GM12878 (cell line): ENCODE results near the gene FHOD3. TPM values are rescaled to one million over a fixed set of nuclear protein-coding genes. Genes with fewer than 3 reads are reported as not detected.
A peak's percentile ranks its signal among the peaks of the same experiment; 100 is the strongest.

Experiments used
- ATAC-seq: fragments of 200-7000 bp; cut with Tn5 transposase; 3 replicates; pipeline ENCODE4 v1.9.1; 2020; ENCODE audit warnings: mild to moderate bottlenecking, moderate library complexity
- BruUV-seq: library from RNA; stranded (reverse); fragments of 400-500 nt; replicated peaks from 2 replicates; lab custom pipeline; 2021; lab: Mats Ljungman, UMichigan
- CTCF ChIA-PET: fragments of 300-600 bp; sonication (Branson Sonifier 250); formaldehyde crosslinking; extraction: SDS; loops from one replicate; lab custom pipeline; 2021; ENCODE audit warnings: inconsistent platforms; lab: Yijun Ruan, JAX
- POLR2A ChIA-PET: fragments of 350-600 bp; formaldehyde crosslinking; extraction: SDS; loops from one replicate; lab custom pipeline; 2021; ENCODE audit warnings: inconsistent platforms; lab: Charles Lee
- RAD21 ChIA-PET: fragments of 300-600 bp; sonication (Branson Sonifier 250); formaldehyde crosslinking; loops from one replicate; lab custom pipeline; 2023; ENCODE audit warnings: antibody characterized with exemption; ENCODE audit not compliant: unreplicated experiment; lab: Charles Lee
- SMC1A ChIA-PET: fragments of 300-600 bp; sonication (Branson Sonifier 250); formaldehyde crosslinking; loops from one replicate; lab custom pipeline; 2023; ENCODE audit not compliant: unreplicated experiment, uncharacterized antibody; lab: Charles Lee
- DNase-seq: peaks from one replicate; pipeline ENCODE4 v3.0.0-alpha.2; 2011; ENCODE audit warnings: low read depth, low spot score
- FAIRE-seq: peaks from 3 replicates; lab custom pipeline; 2011; peaks lifted over from hg19 to GRCh38; lab: Jason Lieb, UNC
- H2AFZ ChIP-seq: 2 replicates; pipeline ENCODE4 v1.6.0; 2011; ENCODE audit warnings: low read depth, low read length, control low read depth; ENCODE audit not compliant: control insufficient read depth
- H3K27ac ChIP-seq: 2 replicates; pipeline ENCODE4 v1.5.1; 2011; ENCODE audit warnings: control low read depth; ENCODE audit not compliant: control insufficient read depth, insufficient read depth
- H3K27me3 ChIP-seq, 2 experiments: replicated peaks in 1 of 2; 2 replicates each; pipeline versions ENCODE4 v1.6.0 to v1.6.1; 2011; ENCODE audit warnings: low read length in 1 of 2; ENCODE audit not compliant: control insufficient read depth in 2 of 2, insufficient read depth in 2 of 2
- H3K36me3 ChIP-seq, 2 experiments: 2 replicates each; pipeline ENCODE4 v1.5.1; 2011; ENCODE audit warnings: low read length in 1 of 2; ENCODE audit not compliant: control insufficient read depth in 2 of 2, insufficient read depth in 2 of 2
- H3K4me1 ChIP-seq: 2 replicates; pipeline ENCODE4 v1.6.1; 2011; ENCODE audit warnings: mild to moderate bottlenecking, low read length, moderate library complexity, mixed read lengths; ENCODE audit not compliant: control insufficient read depth, insufficient read depth
- H3K4me2 ChIP-seq: 2 replicates; pipeline ENCODE4 v1.6.0; 2011; ENCODE audit warnings: control low read depth; ENCODE audit not compliant: control insufficient read depth, insufficient read depth
- H3K4me3 ChIP-seq: fragments of 200-600 bp; sonication (generic); 2 replicates; pipeline ENCODE4 v1.5.1; 2016
- H3K79me2 ChIP-seq: 2 replicates; pipeline ENCODE4 v1.6.0; 2011; ENCODE audit warnings: low read length; ENCODE audit not compliant: control insufficient read depth, insufficient read depth
- H3K9ac ChIP-seq: 2 replicates; pipeline ENCODE4 v1.8.0; 2011; ENCODE audit warnings: low read length, control low read depth, mixed read lengths; ENCODE audit not compliant: control insufficient read depth, insufficient read depth
- H3K9me3 ChIP-seq: replicated peaks from 3 replicates; pipeline ENCODE4 v1.5.1; 2011; ENCODE audit warnings: mild to moderate bottlenecking, low read length; ENCODE audit not compliant: control insufficient read depth, insufficient read depth
- H4K20me1 ChIP-seq: 2 replicates; pipeline ENCODE4 v1.6.0; 2011; ENCODE audit not compliant: control insufficient read depth, insufficient read depth
- BHLHE40 ChIP-seq, 2 experiments: fragments of 450-650 bp in 1 of 2; IDR thresholded peaks; 2 replicates each; pipeline ENCODE4 v1.6.1; 2011 to 2017; ENCODE audit warnings: low read depth in 2 of 2, borderline replicate concordance in 1 of 2, improper control_type of control experiment in 1 of 2, low read length in 1 of 2, mild to moderate bottlenecking in 1 of 2
- HDAC2 ChIP-seq: fragments of 200-600 bp; sonication (generic); IDR thresholded peaks from 2 replicates; pipeline ENCODE4 v1.6.1; 2017
- LARP7 ChIP-seq: fragments of 450-650 bp; IDR thresholded peaks from 2 replicates; pipeline ENCODE4 v1.6.1; 2017; ENCODE audit warnings: mild to moderate bottlenecking
- MEF2B ChIP-seq: fragments of 450-650 bp; IDR thresholded peaks from 2 replicates; pipeline ENCODE4 v1.6.1; 2018; ENCODE audit warnings: mild to moderate bottlenecking, moderate library complexity; ENCODE audit not compliant: partially characterized antibody, poor library complexity, severe bottlenecking
- MTA2 ChIP-seq: fragments of 450-650 bp; IDR thresholded peaks from 2 replicates; pipeline ENCODE4 v1.6.1; 2016; ENCODE audit warnings: low read depth, mild to moderate bottlenecking, moderate library complexity
- MXI1 ChIP-seq: fragments of 150-350 bp; IDR thresholded peaks from 2 replicates; pipeline ENCODE4 v1.6.1; 2011; ENCODE audit warnings: low read depth, mild to moderate bottlenecking, inconsistent platforms, low read length, improper control_type of control experiment
- NFYB ChIP-seq: IDR thresholded peaks from 2 replicates; pipeline ENCODE4 v1.6.1; 2011; ENCODE audit warnings: low read depth, mild to moderate bottlenecking, low read length, improper control_type of control experiment, moderate library complexity; ENCODE audit not compliant: insufficient read depth
- NRF1 ChIP-seq: conservative IDR thresholded peaks from 2 replicates; pipeline ENCODE4 v1.6.1; 2011; ENCODE audit warnings: mild to moderate bottlenecking, low read depth, low read length, improper control_type of control experiment
- PML ChIP-seq: IDR thresholded peaks from 2 replicates; pipeline ENCODE4 v1.6.1; 2012; ENCODE audit warnings: low read length, inconsistent platforms
- POLR2AphosphoS5 ChIP-seq: IDR thresholded peaks from 2 replicates; pipeline ENCODE4 v1.6.1; 2011; ENCODE audit warnings: mild to moderate bottlenecking, low read length, inconsistent platforms
- POU2F2 ChIP-seq: IDR thresholded peaks from 3 replicates; pipeline ENCODE4 v1.6.1; 2011; ENCODE audit warnings: low read depth, mild to moderate bottlenecking, low read length, borderline replicate concordance
- SPI1 ChIP-seq: IDR thresholded peaks from 2 replicates; pipeline ENCODE4 v1.6.1; 2011; ENCODE audit warnings: low read depth, mild to moderate bottlenecking, low read length, moderate library complexity, borderline replicate concordance; ENCODE audit not compliant: insufficient read depth
- SUPT20H ChIP-seq: IDR thresholded peaks from 2 replicates; pipeline ENCODE4 v1.6.1; 2011; ENCODE audit warnings: low read depth, mild to moderate bottlenecking, low read length, moderate library complexity, borderline replicate concordance; ENCODE audit not compliant: control insufficient read depth
- WRNIP1 ChIP-seq: IDR thresholded peaks from 2 replicates; pipeline ENCODE4 v1.6.1; 2011; ENCODE audit warnings: low read depth, low read length, improper control_type of control experiment, borderline replicate concordance
- ZNF207 ChIP-seq: fragments of 450-650 bp; IDR thresholded peaks from 2 replicates; pipeline ENCODE4 v1.6.1; 2014; ENCODE audit warnings: antibody characterized with exemption, mild to moderate bottlenecking, borderline replicate concordance
- WGBS: methylation state at CpG from one replicate; pipeline ENCODE4 v1.1.6; 2016; ENCODE audit warnings: low lambda C conversion rate; ENCODE audit not compliant: insufficient replicate concordance, insufficient coverage; ENCODE audit errors: missing lambda C conversion rate; 5-methylcytosine and 5-hydroxymethylcytosine counted together
- in situ Hi-C: fragments of 300-500 bp; cut with MboI; formaldehyde crosslinking; loops from 9 replicates; pipeline ENCODE4 v1.14.3; 2018; ENCODE audit warnings: mixed read lengths
- intact Hi-C: fragments of 100-400 bp; cut with micrococcal nuclease; formaldehyde crosslinking; loops from one replicate; pipeline ENCODE4 v1.14.2; 2022; ENCODE audit not compliant: unreplicated experiment
- polyA plus RNA-seq, 11 experiments: library from polyadenylated mRNA; depleted of rRNA in 4 of 11; unstranded in 6 of 11; stranded (reverse) in 5 of 11; fragments of >200 nt; fragmentation: Nextera tagmentation in 4 of 11; fragmentation: Illumina TruSeq in 1 of 11; extraction: Ambion mirVana in 4 of 11; extraction: Trizol in 1 of 11; gene quantifications; 1 replicate in 1 of 11; 2 replicates in 10 of 11; pipeline versions ENCODE4 v1.2.1 to v1.2.3, GENCODE V29; 2011 to 2016; ENCODE audit warnings: inconsistent platforms in 2 of 11, missing spikeins in 2 of 11, low read depth in 1 of 11
- total RNA-seq, 4 experiments: library from RNA; depleted of rRNA in 3 of 4; stranded (reverse); fragments of >200 nt in 3 of 4; fragmentation: Illumina TruSeq in 1 of 4; extraction: Trizol in 1 of 4; gene quantifications; 2 replicates each; pipeline versions ENCODE4 v1.2.1 to v1.2.3, GENCODE V29; 2013 to 2021
- TF ChIP-seq, protein P1 (sequence below): IDR thresholded peaks from 2 replicates; pipeline ENCODE4 v1.6.1; 2011; ENCODE audit warnings: low read depth, mild to moderate bottlenecking, low read length, moderate library complexity, borderline replicate concordance; ENCODE audit errors: extremely low read depth
- TF ChIP-seq, protein P2 (sequence below): IDR thresholded peaks from 2 replicates; pipeline ENCODE4 v1.6.1; 2012; ENCODE audit warnings: low read depth, low read length, improper control_type of control experiment
- TF ChIP-seq, protein P3 (sequence below): fragments of 450-650 bp; IDR thresholded peaks from 2 replicates; pipeline ENCODE4 v1.6.1; 2017; ENCODE audit warnings: mild to moderate bottlenecking, moderate library complexity

FHOD3 gene
- total and polyA plus RNA-seq, 10 of the 15 experiments (the other 5 are each of a cell fraction or from before 2014, with no cell fraction given), result 0.77 to 26.7 (median 10.4) TPM

DNA sequence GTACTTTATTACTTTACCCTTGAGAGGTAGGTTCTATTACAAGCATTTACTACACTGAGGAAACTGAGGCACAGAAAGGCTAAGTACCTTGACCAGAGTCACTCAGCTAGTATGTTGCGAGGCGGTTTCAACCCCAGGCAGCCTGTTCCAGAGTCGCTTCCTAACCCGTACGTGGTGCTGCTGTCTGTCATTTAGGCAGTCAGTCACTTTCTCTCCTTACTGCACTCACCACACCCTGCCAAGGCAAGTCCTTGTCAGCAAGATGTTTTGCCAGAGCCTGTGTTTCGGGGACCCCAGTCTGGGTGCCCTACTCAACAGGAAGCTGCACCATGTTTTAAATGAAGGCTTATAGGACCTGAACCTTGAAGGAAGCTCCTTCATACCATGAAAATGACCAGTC is 356.4 kb downstream of the FHOD3 start (continued):
- TF ChIP-seq, protein P1, sequence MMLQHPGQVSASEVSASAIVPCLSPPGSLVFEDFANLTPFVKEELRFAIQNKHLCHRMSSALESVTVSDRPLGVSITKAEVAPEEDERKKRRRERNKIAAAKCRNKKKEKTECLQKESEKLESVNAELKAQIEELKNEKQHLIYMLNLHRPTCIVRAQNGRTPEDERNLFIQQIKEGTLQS, result no peak
- TF ChIP-seq NRF1 (no peak), PML (no peak), MEF2B (no peak), POU2F2 (no peak), POLR2AphosphoS5 (no peak), NFYB (no peak)
- TF ChIP-seq, protein P2, sequence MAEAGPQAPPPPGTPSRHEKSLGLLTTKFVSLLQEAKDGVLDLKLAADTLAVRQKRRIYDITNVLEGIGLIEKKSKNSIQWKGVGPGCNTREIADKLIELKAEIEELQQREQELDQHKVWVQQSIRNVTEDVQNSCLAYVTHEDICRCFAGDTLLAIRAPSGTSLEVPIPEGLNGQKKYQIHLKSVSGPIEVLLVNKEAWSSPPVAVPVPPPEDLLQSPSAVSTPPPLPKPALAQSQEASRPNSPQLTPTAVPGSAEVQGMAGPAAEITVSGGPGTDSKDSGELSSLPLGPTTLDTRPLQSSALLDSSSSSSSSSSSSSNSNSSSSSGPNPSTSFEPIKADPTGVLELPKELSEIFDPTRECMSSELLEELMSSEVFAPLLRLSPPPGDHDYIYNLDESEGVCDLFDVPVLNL, result no peak
- TF ChIP-seq, all 136 proteins: peak for 0

DNA sequence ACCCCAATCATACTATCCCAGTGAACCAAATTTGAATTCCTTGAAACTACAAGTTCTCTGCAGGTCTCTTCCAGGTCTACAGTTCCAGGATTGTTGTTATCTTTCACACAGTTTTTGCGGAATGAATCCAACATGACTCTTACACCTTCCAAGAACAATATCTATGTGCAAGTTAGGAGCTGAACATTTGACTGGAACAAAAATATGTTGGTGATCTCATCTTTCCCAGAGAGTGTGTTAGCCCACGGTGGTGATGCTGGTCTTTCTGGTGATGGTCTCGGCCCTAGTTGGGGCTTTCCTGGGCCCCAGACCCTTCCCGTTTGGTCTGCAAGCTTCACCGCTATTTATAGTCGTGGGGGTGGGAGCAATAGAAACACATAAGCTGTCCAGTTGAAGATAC is 357.6 kb downstream of the FHOD3 start:
- H3K4me3 ChIP-seq, result no peak overlapping the region
- H3K36me3 ChIP-seq, result no peaks in the 10 kb centered on the region; a peak in 1 of 4 replicates
- intact Hi-C loops (loop anchor here (2.0 kb wide), 1 partner anchor 16 kb away; no protein-coding TSS in a partner anchor), in situ Hi-C loops (no loop called here)
- ATAC-seq (peak; percentile 39), DNase-seq (no peak), FAIRE-seq (no peak)
- H3K79me2 ChIP-seq, result no peaks in the 10 kb centered on the region
- RAD21 ChIA-PET, result interaction anchor here (0.6 to 2.2 kb wide), 8 partner anchors 10 to 83 kb away, joined by 3 to 13 read pairs (median 4); no protein-coding TSS in a partner anchor
- WGBS, result 23% methylated on average over 6 of the region's 6 CpGs
- H3K27ac ChIP-seq, result no peak overlapping the region
- BruUV-seq, result no TSS peak
- H3K27me3 ChIP-seq, result no peaks in the 10 kb centered on the region
- no peaks in the 10 kb centered on the region for H3K9me3 ChIP-seq
- SMC1A ChIA-PET, result interaction anchor here (0.5 to 4.4 kb wide), 18 partner anchors 8 to 637 kb away, joined by 3 to 31 read pairs (median 4); no protein-coding TSS in a partner anchor
- no peak overlapping the region for H2AFZ ChIP-seq
- POLR2A ChIA-PET, result interaction anchor here (0.6 to 1.3 kb wide), 3 partner anchors 15 to 250 kb away, joined by 3 to 5 read pairs (median 4); no protein-coding TSS in a partner anchor
- H3K9ac ChIP-seq, result no peak overlapping the region
- H3K4me1 ChIP-seq, result no peaks in the 10 kb centered on the region
- CTCF ChIA-PET, result interaction anchor here (0.6 to 3.5 kb wide), 4 partner anchors 16 to 536 kb away, joined by 3 to 17 read pairs (median 6); no protein-coding TSS in a partner anchor
- H3K4me2 ChIP-seq, result no peak overlapping the region
- H4K20me1 ChIP-seq, result no peaks in the 10 kb centered on the region
- TF ChIP-seq, protein P3, sequence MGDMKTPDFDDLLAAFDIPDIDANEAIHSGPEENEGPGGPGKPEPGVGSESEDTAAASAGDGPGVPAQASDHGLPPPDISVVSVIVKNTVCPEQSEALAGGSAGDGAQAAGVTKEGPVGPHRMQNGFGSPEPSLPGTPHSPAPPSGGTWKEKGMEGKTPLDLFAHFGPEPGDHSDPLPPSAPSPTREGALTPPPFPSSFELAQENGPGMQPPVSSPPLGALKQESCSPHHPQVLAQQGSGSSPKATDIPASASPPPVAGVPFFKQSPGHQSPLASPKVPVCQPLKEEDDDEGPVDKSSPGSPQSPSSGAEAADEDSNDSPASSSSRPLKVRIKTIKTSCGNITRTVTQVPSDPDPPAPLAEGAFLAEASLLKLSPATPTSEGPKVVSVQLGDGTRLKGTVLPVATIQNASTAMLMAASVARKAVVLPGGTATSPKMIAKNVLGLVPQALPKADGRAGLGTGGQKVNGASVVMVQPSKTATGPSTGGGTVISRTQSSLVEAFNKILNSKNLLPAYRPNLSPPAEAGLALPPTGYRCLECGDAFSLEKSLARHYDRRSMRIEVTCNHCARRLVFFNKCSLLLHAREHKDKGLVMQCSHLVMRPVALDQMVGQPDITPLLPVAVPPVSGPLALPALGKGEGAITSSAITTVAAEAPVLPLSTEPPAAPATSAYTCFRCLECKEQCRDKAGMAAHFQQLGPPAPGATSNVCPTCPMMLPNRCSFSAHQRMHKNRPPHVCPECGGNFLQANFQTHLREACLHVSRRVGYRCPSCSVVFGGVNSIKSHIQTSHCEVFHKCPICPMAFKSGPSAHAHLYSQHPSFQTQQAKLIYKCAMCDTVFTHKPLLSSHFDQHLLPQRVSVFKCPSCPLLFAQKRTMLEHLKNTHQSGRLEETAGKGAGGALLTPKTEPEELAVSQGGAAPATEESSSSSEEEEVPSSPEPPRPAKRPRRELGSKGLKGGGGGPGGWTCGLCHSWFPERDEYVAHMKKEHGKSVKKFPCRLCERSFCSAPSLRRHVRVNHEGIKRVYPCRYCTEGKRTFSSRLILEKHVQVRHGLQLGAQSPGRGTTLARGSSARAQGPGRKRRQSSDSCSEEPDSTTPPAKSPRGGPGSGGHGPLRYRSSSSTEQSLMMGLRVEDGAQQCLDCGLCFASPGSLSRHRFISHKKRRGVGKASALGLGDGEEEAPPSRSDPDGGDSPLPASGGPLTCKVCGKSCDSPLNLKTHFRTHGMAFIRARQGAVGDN, result no peak
- TF ChIP-seq HDAC2 (no peak), BHLHE40 (IDR thresholded peaks at IDR 0.05; ENCODE audit: borderline replicate concordance in 1 of 2, low read depth in 2 of 2, low read length in 1 of 2) (no peak), LARP7 (no peak), SPI1 (no peak), WRNIP1 (no peak), ZNF207 (no peak), SUPT20H (no peak), MXI1 (no peak), MTA2 (no peak)
